Epithelial cell of proximal tubule (primary cell): ENCODE measurements around the gene ZNF519. TPM values are rescaled to one million over a fixed set of nuclear protein-coding genes. Genes with fewer than 3 reads are reported as not detected.

ENCODE experiments used
- DNase-seq: peaks from one replicate; pipeline ENCODE4 v3.0.0-alpha.2; 2011; ENCODE audit warnings: low read depth
- H3K4me3 ChIP-seq: 2 replicates; pipeline ENCODE4 v1.5.1; 2011; ENCODE audit warnings: low read depth, mild to moderate bottlenecking, low read length
- total RNA-seq: library from RNA; depleted of rRNA; stranded (reverse); fragments of >200 nt; gene quantifications from 2 replicates; pipeline ENCODE4 v1.2.3, GENCODE V29; 2015
- TF ChIP-seq, protein P1 (sequence below): conservative IDR thresholded peaks from 2 replicates; pipeline ENCODE4 v1.5.1; 2012; ENCODE audit warnings: low read depth, mild to moderate bottlenecking, low read length

Gene ZNF519
- total RNA-seq, 1 donor from 2014 or later, result 9.5 TPM

DNA sequence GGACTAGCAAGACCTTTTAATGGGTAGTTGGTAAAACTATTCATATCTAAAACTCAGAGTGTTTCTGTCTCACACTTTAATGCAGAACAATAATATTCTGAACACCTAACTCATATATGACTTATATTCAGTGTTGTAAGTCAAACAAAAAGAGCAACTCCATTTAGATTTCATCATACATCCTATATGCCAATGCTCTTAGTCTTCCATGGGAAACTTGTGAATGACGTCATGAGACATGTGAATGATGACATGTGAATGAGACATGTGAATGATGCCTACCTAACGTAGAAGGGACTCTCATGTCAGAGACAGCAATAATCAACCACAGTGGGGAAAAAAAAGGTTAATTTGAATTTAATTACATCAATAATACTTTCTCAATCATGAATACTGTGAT, 28.0 kb downstream of the ZNF519 start:
- DNase-seq, result no peak
- TF ChIP-seq, protein P1, sequence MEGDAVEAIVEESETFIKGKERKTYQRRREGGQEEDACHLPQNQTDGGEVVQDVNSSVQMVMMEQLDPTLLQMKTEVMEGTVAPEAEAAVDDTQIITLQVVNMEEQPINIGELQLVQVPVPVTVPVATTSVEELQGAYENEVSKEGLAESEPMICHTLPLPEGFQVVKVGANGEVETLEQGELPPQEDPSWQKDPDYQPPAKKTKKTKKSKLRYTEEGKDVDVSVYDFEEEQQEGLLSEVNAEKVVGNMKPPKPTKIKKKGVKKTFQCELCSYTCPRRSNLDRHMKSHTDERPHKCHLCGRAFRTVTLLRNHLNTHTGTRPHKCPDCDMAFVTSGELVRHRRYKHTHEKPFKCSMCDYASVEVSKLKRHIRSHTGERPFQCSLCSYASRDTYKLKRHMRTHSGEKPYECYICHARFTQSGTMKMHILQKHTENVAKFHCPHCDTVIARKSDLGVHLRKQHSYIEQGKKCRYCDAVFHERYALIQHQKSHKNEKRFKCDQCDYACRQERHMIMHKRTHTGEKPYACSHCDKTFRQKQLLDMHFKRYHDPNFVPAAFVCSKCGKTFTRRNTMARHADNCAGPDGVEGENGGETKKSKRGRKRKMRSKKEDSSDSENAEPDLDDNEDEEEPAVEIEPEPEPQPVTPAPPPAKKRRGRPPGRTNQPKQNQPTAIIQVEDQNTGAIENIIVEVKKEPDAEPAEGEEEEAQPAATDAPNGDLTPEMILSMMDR, result no peak
- H3K4me3 ChIP-seq, result no peak overlapping the region

DNA sequence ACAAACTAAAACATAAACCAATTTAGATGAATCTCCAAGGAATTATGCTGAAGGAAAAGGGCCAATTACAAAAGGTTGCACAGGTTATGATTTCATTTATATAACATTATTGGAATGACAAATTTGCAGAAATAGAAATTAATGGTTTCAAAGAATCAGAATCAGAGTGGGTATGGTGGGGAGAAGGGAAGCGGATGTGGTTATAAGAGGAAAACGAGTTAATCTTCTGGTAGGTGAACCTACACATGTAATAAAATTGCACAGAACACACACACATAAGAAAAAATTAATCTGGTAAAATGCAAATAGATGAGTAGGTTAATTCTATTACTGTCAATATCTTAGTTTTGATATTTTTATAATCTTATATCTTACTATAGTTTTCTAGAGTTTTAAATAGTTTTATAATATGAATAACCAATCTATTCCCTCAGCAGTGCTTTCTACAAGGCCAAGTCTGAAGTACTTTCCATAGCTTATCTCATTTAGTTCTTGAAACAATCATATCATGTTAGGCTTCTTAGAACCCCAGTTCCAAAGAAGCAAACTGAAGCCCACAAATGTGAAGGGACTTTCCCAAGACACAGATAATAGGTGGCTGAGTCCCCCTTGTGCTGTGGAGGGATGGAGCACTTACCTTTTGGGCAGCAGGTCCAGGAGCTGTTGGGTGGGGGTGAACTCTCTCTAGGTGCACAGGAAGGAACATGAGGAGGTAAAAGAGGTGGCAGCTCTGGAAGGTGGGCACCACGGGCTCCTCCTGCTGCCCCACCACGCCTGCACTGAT, 31.5 kb downstream of the ZNF519 start:
- TF ChIP-seq, protein P1, result no peak
- H3K4me3 ChIP-seq, result no peak overlapping the region
- DNase-seq, result no peak

DNA sequence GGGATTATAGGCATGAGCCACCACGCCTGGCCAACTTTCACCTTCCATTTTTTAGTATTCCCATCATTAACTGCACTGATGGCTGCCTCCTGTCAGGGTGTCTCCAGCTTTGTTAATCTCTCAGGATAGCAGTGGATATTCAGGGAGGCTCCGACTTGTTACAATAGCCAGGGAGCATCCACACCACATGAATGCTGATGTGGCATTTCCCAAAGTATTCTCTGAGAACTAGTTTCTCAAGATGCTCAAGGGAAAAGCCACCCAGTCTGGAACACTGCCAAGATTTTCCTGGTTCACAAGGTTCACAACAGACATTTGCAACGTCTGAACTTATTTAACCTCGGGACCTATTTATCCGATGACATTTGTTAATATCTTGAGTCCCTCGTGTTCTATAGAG, 33.8 kb downstream of the ZNF519 start:
- no peak overlapping the region for H3K4me3 ChIP-seq
- TF ChIP-seq, protein P1, result no peak
- DNase-seq, result no peak

DNA sequence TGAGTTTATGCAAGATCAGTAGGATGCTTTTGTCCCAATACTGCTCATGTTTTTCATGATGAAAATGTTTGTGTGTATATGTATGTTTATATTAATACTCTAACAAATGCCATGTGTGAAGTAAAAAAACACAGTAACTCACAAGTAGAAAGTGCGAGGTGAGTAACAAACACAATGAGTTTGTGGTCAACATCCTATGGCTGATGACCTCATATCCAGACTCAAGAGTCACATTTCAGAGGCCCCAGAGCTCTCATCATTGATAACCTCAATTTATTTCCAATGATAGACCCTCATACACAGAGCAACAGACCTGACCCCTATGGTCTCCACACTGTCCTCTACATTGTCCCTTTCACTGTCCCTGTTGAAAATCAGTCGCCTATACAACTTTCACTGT, 34.5 kb downstream of the ZNF519 start:
- TF ChIP-seq, protein P1, result no peak
- no peak overlapping the region for H3K4me3 ChIP-seq
- DNase-seq, result no peak

DNA sequence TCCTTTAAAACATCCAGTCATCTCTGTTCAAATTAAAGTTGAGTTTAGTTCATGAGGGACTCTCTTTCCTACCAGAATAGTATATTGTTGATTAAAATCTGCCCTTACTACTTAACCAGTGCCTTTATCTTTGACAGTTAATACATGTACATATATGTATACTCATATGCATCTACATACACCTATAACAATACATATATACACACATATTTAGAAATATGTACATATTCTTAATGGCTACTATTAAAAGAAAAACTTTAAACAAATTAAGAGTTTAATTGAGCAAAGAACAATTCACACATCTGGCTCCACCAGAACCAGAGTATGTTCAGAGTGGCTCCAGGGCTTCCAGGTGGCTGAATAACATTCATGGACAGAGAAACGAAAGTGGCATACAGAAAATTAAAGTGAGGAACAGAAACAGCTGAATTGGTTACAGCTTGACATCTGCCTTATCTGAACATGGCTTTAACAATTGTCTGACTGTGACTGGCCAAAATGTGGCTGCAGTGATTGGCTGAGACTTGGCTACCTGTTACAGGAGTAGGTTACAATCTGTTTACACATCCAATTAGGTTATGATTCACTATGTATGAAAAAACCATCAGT, 38.8 kb downstream of the ZNF519 start:
- H3K4me3 ChIP-seq, result no peak overlapping the region
- no peak for DNase-seq
- TF ChIP-seq, protein P1, result no peak

DNA sequence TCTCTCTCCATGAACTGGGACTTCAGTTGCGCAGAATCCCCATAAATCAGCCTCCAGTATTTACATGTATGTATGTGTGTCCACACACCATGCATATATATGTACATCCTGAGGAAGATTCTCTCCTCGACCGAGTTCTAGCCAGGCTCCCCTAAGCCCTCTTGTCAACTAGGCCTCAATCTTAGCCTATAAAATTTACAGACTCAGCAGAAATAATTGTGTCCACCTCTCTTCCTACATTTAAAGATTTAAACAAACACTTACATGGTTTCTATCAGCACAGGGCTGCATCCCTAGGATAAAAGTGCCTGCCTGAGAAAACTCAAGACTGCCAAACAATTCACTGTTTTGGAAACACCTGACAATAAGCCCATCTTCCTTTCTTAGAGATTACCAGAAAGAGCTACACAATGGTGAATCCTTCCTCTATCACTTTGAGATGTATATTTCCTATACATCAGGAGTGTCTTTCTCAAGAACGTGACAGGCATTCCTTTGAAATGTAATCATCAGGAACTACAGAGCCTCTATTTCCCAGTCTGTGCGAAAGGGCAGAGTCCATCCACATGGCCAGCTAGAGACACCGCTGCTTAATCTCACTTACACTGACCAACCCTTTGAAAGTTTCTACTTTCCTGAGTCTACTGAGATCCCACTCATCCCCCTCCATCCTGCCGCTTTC, 39.5 kb downstream of the ZNF519 start:
- TF ChIP-seq, protein P1, result no peak
- H3K4me3 ChIP-seq, result no peak overlapping the region
- DNase-seq, result no peak
